ENCODE results near the gene SMAD1. TPM values are rescaled to one million over a fixed set of nuclear protein-coding genes. Genes with fewer than 3 reads are reported as not detected.
A peak's percentile ranks its signal among the peaks of the same experiment; 100 is the strongest.

The SMAD1 gene
- total and polyA plus RNA-seq, 11 donors, result 1.8 to 21.4 (median 14.8) TPM

- H3K4me1 ChIP-seq, result peaks cover 0 to 15% (median 2%) of the 10 kb centered on the region in 12 donors
- no peak for TF ChIP-seq POLR2A (IDR thresholded peaks at IDR 0.05)
- no peak for TF ChIP-seq CTCF (IDR thresholded peaks at IDR 0.05)
- H3K4me3 ChIP-seq, result no peak overlapping the region
- ATAC-seq (no peak), DNase-seq (no peak)
- no peaks in the 10 kb centered on the region for H3K9me3 ChIP-seq
- H3K27me3 ChIP-seq, result no peaks in the 10 kb centered on the region
- peak overlapping the region in 1 of 12 donors; percentile 12 for H3K27ac ChIP-seq
- peaks cover 0 to 57% (median 23%) of the 10 kb centered on the region in 9 donors for H3K36me3 ChIP-seq
- WGBS, 4 donors, result 81 to 87% (median 83%) methylated on average over 4 of the region's 4 CpGs
- intact Hi-C loops (cut with DNase I), result loop anchor here in 7 of 10 donors (2.0 to 10.0 kb wide), 7 partner anchors 62 to 398 kb away; partner anchors contain the start of genes SMAD1 (in 2 of the 7) and MMAA (in 1 of the 7)
Measured at GRCh38 chr4:145552181-145552822, 70.6 kb downstream of the SMAD1 start.

- Histone ChIP-seq H3K27ac (peak overlapping the region in 1 of 12 donors; percentile 3), H3K9me3 (no peaks in the 10 kb centered on the region), H3K4me1 (peaks cover 0 to 15% (median 2%) of the 10 kb centered on the region in 12 donors), H3K36me3 (peaks cover 0 to 55% (median 17%) of the 10 kb centered on the region in 9 donors), H3K27me3 (no peaks in the 10 kb centered on the region), H3K4me3 (no peak overlapping the region)
- TF ChIP-seq POLR2A (IDR thresholded peaks at IDR 0.05) (no peak), CTCF (IDR thresholded peaks at IDR 0.05) (no peak)
- 86 to 98% (median 96%) methylated on average over 4 of the region's 4 CpGs for WGBS, 4 donors
- DNase-seq (no peak), ATAC-seq (no peak)
- intact Hi-C loops (cut with DNase I), result loop anchor here in 7 of 10 donors (2.0 to 10.0 kb wide), 7 partner anchors 61 to 399 kb away; partner anchors contain the start of genes SMAD1 (in 2 of the 7) and MMAA (in 1 of the 7)
Measured at GRCh38 chr4:145553375-145553774, 71.7 kb downstream of the SMAD1 start.

GRCh38 chr4:145554691-145555090 lies 73.0 kb downstream of the SMAD1 start:
- Histone ChIP-seq H3K36me3 (peaks cover 0 to 62% (median 17%) of the 10 kb centered on the region in 9 donors), H3K4me1 (peaks cover 0 to 15% (median 2%) of the 10 kb centered on the region in 12 donors), H3K4me3 (no peak overlapping the region), H3K9me3 (no peaks in the 10 kb centered on the region), H3K27ac (no peak overlapping the region), H3K27me3 (no peaks in the 10 kb centered on the region)
- DNase-seq, result no peak
- TF ChIP-seq POLR2A (IDR thresholded peaks at IDR 0.05), result no peak
- TF ChIP-seq CTCF (IDR thresholded peaks at IDR 0.05), result no peak
- intact Hi-C loops (cut with DNase I), result loop anchor here in 8 of 10 donors (5.0 to 10.0 kb wide), 9 partner anchors 60 to 400 kb away; partner anchors contain the start of genes SMAD1 (in 5 of the 8) and MMAA (in 2 of the 8)
- no peak for ATAC-seq
- WGBS, 4 donors, result 85 to 96% (median 88%) methylated on average over 1 of the region's 1 CpG

DNA sequence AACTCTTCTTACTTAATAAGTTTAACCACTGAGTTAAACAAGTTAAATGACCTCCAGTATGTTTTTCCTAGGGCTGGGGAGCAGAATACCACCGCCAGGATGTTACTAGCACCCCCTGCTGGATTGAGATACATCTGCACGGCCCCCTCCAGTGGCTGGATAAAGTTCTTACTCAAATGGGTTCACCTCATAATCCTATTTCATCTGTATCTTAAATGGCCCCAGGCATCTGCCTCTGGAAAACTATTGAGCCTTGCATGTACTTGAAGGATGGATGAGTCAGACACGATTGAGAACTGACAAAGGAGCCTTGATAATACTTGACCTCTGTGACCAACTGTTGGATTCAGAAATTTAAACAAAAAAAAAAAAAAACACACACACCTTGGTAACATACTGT lies 76.1 kb downstream of the SMAD1 start:
- intact Hi-C loops (cut with DNase I), result loop anchor here (2.0 to 10.0 kb wide), 11 partner anchors 57 to 403 kb away; partner anchors contain the start of genes SMAD1 (in 4 of the 10) and MMAA (in 2 of the 10)
- Histone ChIP-seq H3K27ac (no peak overlapping the region), H3K9me3 (no peaks in the 10 kb centered on the region), H3K4me1 (no peaks in the 10 kb centered on the region), H3K4me3 (no peak overlapping the region), H3K27me3 (no peaks in the 10 kb centered on the region), H3K36me3 (peaks cover 0 to 65% (median 17%) of the 10 kb centered on the region in 9 donors)
- ATAC-seq, result peak; percentile 77 to 89 (median 87)
- TF ChIP-seq CTCF (IDR thresholded peaks at IDR 0.05), result peak; percentile 75 to 96 (median 86)
- no peak for TF ChIP-seq POLR2A (IDR thresholded peaks at IDR 0.05)
- DNase-seq, result peak in 4 of 5 donors; percentile 41 to 57 (median 46)
- WGBS, 4 donors, result 15 to 18% (median 16%) methylated on average over 3 of the region's 3 CpGs
